ENCODE measurements around the gene DOCK9.

Gene DOCK9

DNA sequence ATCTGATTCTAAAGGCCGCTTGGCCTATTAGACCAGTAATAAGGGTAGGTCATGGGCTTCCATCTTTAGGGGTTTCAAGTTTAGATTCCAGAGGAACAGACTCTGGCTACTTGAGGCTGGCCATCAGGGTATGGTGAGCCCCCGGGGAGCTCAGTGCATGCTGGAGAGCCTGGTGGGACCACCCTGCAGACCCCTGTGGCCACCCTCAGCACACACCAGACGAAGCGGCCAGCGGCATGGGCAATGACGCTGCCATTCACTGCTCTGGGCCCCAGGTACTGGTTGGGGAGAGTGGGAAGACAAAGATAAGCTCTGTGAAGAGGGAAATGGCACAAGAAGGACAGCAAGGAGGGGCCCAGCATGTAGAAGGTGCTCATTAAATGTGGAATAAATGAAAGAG lies 126.6 kb downstream of the DOCK9 start:
- DNase-seq (ENCODE audit: low spot score) = no peak

DNA sequence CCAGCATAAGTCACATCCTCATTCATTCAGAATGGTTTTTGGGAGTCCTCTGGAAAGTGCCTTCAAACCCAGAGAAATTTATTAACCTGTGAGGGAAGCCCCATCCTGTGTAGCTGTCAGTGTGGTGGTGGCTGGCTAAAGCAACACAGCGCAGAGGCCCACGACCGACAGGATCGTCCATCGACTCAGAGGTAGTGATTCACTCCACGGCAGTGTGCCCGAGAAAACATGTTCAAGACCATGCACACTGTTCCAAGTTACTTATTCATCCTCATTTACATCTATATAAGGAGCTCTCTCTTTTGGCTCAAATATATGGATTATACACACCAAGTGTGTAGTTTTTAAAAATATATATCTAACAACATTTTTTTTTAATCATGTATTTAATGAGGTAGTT lies 129.1 kb downstream of the DOCK9 start:
- no peak for DNase-seq (ENCODE audit: low spot score)

DNA sequence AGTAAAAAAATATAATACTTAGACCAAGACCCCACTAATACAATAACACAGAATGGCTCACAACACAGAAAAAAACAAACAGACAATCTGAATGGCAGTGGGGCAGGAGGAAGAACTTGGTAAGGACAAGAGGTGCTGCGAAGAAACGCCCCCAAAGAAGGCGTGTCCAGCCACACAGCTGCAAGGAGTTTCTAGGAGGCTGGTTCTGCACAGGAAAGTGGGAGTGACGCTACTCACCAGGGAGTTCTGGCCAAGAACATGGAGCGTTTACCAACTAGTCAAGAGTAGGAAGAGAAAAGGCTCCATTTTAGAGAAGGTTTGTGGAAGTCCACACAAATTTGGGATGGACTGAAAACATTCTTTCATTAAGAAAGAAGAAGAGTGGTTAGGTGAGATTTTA lies 130.1 kb downstream of the DOCK9 start:
- no peak for DNase-seq (ENCODE audit: low spot score)

DNA sequence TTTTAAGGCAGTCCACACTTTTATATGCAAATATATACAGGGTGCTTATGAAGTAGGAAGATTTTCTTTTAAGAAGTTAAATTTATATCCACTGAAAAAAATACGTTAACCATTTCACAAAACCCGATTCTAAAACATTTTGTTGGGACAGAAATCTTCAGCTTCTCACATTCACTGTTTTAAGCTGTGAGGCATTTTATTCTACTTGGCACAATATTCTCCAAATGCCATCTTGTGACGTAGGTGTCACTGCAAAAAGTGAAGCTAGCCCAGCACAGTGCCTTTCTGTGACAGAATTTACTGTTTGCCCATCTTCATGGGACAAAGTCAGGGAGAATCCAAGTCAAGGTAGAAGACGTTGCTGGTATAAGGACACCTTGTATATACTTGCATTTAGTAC lies 130.9 kb downstream of the DOCK9 start:
- DNase-seq (ENCODE audit: low spot score) = no peak

DNA sequence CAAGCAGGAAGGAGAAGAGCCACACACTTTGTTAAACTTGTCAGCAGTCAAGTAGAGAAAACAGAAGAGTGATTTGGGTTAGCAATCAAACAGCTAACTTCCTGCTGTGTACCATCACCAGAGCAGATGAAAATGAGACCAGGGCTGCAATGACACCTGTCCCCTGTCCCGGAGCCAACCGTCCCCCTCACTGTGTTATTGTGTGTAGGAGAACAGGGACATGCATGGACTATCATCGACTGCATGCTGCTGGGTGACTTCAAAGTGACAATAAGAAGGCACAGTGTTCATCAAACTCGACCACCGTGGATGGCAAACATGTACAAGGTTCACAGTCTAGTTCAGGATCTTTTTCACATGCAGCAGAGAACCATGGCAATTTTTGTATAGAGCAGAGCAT lies 131.3 kb downstream of the DOCK9 start:
- DNase-seq (ENCODE audit: low spot score) = no peak

DNA sequence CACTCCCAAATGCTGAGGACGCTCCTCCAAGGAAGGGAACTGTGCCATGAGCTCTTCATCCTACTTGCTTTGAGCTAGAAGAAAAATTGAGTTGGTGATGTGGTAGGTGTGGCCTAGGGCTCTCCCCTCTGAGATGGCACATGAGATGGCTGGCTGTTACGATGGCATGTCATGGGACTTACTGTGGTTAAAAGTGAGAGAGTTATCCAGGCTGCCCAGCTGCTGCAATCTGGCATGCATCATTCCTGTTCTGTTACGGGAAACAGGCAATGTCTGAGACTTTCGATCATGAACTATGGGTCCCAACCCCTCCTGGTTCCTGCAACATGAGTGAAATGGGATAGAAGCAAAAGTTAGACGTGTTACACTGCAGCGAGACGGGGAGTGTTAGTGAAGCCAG lies 132.1 kb downstream of the DOCK9 start:
- no peak for DNase-seq (ENCODE audit: low spot score)

DNA sequence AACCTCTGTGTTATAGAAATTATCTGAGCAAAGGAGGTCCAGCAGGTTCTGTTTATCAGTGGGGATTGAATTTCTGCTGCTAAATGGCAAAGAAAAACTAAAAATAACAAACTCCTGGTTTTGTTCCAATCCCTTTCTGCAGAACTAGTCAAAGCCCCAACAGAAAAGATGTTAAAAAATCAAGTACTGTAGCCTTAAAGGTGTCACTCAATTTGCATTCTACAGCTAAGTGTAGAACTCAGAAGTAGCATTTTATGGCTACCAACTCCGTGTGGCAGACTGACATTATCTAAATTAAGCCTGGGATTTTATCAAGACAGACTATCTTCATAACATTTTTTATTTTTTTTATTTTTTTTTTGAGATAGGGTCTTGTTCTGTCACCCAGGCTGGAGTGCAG lies 133.8 kb downstream of the DOCK9 start:
- no peak for DNase-seq (ENCODE audit: low spot score)

DNA sequence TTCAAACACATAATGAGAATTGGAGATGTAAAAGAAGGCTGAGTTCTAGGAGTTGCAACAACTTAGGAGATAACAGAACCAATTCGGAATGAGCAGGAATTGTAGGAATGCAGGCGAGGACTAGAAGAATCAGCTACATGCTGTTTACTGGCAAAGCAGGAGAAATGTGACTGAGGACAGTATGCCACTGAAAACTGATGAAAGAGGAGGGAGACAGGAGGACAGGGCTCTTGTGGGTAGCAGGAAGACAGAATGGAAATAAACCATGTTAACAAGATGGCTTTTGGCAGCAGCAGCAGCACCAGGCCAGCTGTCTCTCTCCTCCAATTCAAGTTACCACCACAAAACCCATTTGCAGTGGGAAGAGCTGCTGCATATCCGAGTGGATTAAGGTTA lies 134.4 kb downstream of the DOCK9 start:
- DNase-seq (ENCODE audit: low spot score) = no peak

DNA sequence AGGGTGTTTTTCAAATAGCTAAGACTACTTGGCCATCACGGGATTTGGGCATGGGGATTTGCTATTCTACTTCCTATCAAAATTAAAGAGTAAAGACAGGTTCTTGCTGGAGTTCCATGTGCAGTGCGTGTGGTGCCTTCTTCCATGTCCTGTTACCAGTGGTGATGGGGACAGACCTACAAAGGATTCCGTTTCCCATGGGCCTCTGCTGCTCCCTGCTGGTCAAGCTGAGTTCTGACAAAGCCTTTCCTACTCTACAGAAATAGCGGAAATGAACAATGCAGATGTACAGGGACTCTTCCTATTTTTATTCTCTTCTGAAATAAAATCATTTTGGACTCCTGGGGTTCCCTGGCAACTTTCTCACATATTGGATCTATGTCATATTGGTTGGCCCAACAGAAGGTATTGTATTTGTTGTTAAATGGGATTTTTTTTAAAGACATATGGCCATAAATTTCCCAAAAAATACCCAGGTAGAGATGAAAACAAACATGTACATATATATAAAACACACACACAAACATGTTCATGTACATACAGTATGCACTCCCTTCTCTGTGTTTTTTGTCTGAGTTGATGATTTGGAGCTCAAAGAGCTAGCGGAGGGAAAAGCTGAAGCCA lies 134.9 kb downstream of the DOCK9 start:
- DNase-seq (ENCODE audit: low spot score) = peak; percentile 82

DNA sequence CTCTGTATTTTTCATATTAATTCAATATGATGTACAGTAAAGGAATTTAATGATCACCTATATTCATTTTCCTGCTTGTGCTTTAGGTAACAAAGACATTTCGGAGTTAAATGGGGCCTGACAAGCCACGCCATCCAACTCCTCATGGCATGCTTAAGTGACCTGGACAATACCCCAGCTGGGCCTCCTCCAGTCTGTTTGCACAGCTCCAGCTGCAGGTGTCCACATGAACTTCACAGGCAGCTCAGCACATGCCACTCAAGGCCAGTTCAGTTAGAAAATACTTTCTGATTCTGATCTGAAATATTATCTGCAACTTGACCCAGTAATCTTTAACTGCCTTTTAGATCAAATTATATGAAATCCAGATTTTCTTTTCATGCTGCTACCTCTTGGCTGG lies 135.8 kb downstream of the DOCK9 start:
- no peak for DNase-seq (ENCODE audit: low spot score)

DNA sequence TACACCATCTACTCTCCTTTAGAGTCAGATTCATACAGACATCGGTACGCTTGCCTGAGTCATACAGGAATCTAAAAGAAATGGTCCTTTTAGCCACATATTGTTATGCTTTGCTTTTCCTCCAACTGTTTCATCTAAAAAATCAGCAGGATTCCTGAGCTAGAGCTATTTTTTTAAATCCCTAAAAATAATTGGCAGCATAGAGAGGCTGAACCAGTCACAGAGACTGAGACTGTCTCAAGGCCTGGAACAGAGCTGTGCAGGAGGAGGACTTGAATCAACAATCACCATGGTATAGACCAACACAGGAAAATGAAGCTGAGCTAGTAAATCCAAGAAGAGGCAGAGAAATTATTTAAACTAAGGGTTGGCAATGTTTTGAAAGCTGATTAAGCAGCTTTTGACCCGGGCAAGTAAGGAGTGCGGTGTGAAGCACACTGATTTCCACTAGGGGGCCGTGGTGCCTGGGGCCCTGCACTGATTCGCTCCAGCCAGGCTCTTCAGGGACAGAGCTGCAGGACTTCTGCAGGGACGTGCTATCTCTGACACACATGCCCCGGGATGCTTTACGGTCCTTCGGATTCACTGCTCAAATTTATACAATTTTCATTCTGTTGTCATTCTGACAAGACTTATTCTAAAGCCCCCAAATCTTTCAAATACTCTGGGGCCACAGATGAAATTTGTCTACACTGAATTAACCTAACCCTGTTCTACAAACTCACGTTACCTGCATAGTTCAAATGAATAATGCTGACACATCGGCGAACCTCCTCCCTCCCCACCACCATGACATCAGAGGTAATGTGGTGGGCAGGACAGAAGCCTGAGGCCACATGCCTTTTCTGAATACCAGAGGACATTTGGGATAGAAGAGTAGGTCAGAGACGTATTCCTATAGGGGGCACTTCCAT lies 137.8 kb downstream of the DOCK9 start:
- peak; percentile 89 for DNase-seq (ENCODE audit: low spot score)

DNA sequence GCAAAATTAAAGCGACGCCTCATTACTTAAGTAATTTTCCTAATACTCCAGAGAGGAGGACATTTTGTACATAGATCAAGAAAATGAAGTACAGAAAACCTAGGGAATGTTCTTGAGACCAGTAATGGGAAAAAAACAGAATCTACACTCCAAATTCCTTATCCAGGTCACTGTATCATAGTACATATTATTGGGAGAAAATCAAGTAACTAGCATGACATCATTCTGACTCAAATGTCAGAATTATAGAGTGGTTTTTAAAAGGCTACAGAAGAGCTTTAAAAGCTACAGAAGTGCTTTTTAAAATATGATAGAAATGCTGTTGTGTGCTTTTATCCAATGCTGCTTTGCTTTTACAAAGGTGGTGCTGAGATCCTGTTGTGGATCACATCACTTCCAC lies 139.1 kb downstream of the DOCK9 start:
- DNase-seq (ENCODE audit: low spot score) = no peak

DNA sequence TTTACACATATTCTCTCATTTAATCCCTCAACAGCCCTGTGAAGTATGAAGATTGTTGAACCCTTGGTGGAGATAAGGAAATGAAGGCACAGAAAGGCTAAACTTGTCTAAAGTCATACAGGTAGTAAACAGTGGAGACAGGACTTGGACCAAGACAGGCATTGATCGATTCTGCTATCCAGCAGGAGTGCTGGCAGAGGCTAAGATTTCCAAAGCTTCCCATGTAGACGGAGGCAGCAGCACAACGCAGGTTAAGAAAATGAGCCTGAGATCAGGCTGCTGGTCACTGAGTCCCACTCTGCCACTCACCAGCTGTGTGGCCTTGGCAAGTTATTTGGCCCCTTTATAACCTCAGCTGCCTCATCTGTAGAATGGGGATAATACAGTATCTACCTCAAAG lies 140.0 kb downstream of the DOCK9 start:
- DNase-seq (ENCODE audit: low spot score) = no peak

DNA sequence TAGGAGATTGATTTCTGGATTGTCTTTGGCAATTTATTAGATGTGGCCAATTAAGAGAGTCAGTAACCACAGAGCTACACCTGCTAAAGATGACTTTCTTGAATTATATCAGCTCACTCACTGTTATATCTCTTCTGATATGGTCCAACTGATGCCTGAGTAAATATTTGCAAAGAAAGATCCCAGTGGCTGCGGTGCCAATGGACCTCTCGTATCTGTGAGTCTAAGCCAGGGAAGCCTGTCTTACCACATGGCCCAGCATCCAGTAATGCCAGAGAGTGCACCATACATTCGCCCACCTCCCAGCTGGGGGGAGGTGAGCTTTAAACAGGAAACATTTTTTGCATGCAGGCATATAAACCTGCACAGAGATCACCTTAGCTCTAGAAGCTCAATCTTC lies 142.7 kb downstream of the DOCK9 start:
- no peak for DNase-seq (ENCODE audit: low spot score)

DNA sequence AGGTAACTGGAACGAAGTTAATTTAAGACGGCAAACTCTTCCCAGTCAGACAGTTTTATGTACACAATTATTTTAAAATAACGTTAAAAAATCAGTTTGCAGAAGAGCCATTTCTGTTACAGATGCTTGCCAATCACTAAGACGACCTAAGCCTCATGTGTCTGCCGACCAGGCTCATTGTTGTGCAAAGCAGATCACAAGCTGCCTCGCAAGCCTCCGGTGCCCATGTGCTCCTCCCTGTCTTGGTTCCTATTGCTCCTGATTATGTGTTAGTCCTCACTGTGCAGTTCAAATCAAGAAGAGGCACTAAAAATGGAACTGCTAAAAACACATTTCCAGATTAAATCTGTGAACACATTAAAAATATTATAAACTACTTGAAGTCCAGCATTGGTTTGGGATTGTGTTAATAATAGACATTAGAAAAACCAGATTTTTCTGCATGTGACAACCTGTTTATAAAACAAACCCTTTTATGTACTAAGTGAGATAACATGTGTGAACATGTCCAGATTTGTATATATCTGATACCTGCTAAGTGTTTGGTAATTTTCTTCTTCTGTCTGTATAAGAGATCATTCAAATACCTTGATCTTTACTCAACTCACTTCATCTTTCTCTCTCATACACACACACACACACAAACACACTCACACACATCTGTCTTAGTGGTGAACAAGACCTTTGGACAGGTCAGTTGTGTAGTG lies 143.5 kb downstream of the DOCK9 start:
- DNase-seq (ENCODE audit: low spot score) = no peak

DNA sequence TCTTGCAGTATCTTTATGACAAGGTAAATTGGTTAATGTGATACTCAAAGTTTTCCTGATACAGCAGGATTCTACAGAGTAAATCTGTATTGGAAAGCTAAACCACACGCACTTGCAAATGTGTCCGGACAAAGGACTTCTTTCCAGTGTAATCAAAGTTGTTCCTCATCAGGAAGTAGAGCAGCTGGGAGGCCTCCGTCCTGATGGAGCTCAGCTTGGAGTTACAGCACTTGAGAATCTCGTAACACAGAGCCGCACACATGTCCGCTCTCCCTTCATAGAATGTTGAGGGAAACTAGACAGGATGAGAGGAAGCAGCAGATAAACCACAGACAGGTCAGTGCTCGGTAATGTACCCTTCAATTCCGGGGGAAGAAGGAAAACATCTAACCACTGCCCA lies 146.6 kb downstream of the DOCK9 start:
- no peak for DNase-seq (ENCODE audit: low spot score)

DNA sequence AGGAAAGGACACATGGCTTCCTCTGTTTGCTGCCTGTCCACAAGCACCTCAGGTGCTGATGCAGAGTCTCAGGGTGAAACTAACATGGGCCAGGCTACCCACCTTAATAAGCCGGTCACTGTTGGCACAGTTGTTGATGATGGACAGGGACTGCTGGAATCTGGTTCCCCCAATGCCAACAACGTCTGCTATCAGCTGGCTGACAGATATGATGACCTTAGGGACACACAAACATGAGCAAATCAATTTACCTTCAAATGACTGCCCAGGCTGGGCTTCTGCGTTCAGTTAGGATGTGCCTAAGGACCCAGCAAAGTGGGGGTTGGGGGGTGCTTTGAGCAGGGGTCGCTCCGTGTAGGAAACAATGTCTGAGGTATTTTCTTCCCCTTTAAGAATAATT lies 148.3 kb downstream of the DOCK9 start:
- no peak for DNase-seq (ENCODE audit: low spot score)

DNA sequence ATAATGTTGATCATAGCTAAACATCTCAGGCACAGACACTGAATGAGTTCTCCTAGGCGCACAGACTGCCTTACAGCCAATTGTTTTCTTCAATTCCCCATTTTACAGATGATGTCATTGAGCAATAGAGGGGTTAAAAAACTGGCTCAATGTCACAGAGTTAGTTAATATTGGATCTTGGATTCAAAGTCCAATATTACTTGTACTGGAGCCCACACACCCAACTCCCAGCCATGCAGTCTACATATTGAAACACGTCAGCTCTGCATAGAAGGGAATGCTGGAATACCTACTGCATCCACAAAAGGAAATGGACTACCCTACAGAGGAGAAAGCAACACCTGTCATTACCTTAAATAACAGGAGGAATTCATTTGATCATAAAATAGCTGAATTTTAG lies 149.2 kb downstream of the DOCK9 start:
- no peak for DNase-seq (ENCODE audit: low spot score)

DNA sequence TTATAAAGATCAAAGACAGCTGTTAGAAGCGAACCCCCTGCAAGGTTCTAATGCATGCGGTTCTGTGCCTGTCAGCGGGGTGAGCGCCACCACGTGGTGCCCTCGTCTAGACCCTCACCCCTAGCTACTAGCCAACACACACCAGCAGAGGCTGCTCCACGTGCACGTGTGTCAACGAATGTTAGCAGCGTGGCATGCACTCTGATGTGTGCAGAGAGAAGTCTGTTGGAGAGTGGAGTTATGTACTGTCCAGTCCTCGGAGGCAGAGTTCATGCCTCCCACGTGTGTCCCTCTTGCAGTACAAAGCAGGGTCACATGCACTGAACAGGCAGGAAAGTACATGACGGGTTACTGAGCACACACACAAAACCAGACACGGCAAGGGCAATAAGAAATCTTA lies 150.4 kb downstream of the DOCK9 start:
- no peak for DNase-seq (ENCODE audit: low spot score)

DNA sequence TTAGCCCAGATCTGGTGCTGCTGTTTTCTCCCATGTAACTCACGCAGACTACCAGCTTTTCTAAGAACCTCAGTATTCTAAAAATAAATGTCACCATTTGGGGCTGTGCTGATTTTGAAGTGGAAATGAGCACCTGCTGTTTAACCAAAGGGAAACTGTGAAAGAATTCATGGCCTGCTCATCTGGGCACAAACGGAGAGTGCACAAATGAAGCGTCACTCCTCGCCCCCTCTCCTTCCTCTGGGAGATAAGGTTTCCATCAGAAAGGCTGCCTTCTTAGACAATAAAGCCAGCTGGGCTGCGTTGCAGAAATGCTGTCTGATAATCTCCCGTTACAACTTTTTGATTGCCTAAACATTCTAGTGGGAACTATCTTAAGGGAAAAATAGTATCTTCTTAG lies 151.7 kb downstream of the DOCK9 start:
- DNase-seq (ENCODE audit: low spot score) = no peak

DNA sequence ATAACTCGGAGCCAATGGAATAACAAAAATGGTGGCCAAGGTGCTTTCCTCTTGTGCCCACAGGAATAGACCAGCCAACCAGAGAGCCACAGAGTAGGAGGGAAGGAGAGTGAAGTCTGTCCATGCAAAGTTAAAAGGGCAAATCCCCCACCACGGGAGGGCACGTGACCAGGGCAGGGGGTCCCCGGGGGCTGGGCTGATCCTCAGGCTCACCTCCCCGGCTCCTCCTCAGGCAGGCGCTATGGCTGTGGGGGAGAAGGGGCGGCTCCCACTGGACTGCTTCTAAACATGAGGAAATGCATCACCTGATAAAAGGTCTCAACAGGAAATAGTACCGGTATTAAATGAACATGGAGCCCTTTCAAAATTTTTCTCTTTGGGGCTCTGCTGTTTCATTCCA lies 152.2 kb downstream of the DOCK9 start:
- DNase-seq (ENCODE audit: low spot score) = no peak

DNA sequence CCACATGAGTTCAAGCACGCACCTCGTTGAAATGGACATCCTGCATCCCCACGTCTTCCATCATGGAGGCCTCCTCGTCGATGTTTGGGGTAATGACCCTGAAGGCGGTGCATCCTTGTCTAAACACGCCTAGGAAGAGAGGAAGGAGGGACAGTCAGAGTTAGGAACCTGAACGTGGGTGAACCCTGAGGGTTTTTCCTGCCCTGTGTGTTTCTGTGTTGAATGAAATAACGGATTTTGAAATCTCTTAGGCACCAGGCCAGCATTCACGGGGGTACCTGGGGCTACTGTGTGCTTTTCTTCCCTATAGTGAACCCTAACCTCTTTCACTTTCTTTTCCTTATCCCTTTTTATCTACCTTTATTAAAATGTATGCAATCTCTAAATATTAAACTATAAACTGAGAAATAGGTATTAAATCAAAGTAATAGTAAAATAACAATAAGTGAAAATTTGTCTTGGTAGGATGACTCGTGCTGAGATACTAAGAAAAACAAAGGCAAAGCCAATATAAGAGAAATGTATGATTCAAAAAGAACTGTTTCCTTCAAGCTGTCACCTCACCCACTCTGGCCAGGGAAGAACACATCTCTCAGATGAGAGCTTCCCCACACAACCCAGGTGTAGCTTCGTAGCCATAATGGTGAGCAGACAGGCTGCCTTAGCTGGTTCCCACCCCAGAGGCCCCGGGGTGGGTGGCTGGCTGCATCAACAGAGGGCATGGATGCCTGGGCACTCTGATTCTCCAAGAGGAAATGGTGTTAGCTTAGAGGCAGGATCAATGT lies 153.3 kb downstream of the DOCK9 start:
- no peak for DNase-seq (ENCODE audit: low spot score)

Data from AG20443 (cell line).